NCI-H2107 (cell line): ENCODE results near the gene MIB1.
"Not testable (repeated sequence)": the region's sequence is repeated elsewhere in the genome, so short reads cannot be mapped to it uniquely, and the experiment has no call there.

Experiments
- DNase-seq: peaks from one replicate; lab custom pipeline; 2025; lab: John Stamatoyannopoulos, UW

The MIB1 gene

GRCh38 chr18:21743166-21743832, 2.7 kb downstream of the MIB1 start:
- DNase-seq, result no peak

- no peak for DNase-seq
Measured at GRCh38 chr18:21745231-21745630, 4.6 kb downstream of the MIB1 start.

- DNase-seq, result no peak
Measured at GRCh38 chr18:21747268-21747667, 6.7 kb downstream of the MIB1 start.

DNA sequence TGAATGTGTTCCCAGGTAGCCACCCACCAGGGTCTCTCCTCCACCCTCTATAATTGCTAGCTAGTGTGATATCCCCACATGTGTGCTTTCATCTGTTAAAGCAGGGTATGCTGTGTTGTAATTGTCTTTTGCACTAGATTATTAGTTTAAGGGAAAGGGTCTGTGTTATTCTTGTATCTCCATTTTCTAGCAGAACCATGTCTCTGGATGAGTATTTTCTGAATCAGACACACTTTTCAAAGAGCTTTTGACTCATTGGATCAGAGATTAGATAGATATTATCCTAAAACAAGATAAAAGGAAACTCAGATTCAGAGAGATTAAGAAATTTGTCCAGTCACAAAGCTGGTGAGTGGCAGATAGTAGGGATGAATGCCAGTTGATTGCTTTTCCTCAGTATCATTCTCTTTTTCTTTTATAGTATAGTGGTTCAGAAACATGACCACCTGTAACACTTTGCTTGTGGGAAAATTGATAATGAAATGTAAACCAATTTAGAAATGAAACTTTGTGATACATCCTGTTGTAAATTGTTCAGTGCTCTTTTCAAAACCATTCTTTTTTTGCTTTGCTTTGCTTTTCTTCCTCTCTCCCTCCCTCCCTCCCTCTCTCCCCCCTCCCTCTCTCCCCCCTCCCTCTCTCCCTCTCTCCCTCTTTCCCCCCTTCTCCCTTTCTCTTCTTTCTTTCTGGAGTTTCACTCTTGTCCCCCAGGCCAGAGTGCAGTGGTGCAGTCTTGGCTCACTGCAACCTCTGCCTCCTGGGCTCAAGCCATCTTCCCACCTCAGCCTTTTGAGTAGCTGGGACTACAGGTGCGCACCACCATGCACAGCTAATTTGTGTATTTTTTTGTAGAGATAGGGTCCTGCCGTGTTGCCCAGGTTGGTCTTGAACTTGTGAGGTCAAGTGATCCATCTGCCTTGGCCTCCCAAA, 7.4 kb downstream of the MIB1 start:
- no peak for DNase-seq

GRCh38 chr18:21757833-21758232, 17.2 kb downstream of the MIB1 start:
- DNase-seq, result no peak

- DNase-seq, result no peak
Measured at GRCh38 chr18:21759836-21760235, 19.2 kb downstream of the MIB1 start.

GRCh38 chr18:21760321-21760720, 19.7 kb downstream of the MIB1 start:
- DNase-seq, result no peak

- no peak for DNase-seq
Measured at GRCh38 chr18:21761471-21762115, 21.0 kb downstream of the MIB1 start.

DNA sequence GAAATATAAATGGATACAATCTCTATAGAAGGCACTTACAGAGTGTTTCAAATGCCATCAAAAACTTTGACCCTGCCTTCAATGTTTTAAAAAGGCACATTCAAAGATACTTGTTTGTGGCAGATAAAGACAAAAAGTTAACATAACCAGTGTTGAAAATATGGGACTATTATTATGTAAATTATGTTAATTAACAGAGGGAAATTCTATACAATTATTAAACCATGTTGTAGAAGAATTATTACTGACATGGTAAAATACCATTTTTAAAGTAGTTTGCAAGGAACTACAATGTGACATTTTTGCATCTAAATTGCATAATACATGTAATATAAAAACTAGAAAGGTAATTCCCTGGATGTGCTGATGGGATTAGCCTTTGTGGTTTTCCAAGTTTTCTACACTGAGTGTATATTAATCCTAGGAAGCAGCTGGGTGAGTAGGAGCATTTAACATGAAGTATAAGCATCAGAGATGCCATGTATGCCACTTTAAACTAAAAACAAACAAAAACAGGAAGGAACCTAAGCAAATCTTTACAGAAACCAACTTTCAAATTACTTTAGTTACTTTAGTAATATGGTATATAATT, 21.7 kb downstream of the MIB1 start:
- no peak for DNase-seq

DNA sequence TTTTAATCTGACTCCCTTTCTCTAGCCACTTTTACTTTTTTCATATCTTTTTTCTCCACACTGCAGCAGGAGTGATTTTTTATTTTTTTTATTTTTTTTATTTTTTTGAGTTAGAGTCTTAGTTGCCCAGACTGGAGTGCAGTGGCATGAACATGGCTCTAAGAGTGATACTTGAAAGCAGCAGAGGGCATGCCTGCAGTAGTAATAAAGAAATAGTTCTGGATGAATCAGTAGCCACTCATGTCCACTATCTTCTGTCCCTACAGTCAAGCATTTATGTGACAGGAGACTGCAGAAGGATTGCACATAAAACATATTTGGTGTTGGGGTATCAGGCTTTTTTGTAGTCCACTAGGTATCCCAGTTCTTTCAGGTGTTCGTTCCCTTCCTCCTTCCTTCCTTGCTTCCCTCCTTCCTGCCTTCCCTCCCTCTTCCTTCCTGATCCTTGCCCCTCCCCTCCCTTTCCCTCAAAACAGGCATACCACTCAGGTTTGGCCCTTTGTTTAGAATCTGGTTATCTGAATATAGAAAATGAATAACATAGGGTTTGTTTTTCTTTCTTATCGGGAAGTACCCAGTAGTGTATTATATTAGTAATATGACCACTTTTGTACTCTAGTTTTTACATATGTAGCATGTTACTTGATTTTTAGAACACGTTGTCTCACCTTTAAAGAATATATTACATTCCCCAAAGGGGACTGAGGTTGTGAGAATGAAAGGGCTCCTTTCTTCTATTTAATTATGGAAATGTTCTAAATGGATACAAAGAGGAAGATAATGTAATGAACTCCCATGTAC, 23.5 kb downstream of the MIB1 start:
- DNase-seq, result no peak

- DNase-seq, result no peak
Measured at GRCh38 chr18:21769206-21769605, 28.6 kb downstream of the MIB1 start.

DNA sequence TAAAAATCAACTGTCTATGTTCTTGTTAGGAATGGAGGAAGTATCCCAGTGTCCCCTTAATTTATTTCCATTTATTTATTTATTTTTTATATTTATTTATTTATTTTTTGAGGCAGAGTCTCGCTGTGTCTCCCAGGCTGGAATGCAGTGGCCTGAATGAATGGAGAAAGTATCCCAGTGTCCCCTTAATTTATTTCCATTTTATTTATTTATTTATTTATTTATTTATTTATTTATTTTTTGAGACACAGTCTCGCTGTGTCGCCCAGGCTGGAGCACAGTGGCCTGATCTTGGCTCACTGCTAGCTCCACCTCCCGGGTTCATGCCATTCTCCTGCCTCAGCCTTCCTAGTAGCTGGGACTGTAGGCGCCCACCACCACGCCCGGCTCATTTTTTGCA, 34.1 kb downstream of the MIB1 start:
- no peak for DNase-seq

GRCh38 chr18:21777814-21778213, 37.2 kb downstream of the MIB1 start:
- no peak for DNase-seq

GRCh38 chr18:21786526-21786925, 45.9 kb downstream of the MIB1 start:
- DNase-seq, result no peak

DNA sequence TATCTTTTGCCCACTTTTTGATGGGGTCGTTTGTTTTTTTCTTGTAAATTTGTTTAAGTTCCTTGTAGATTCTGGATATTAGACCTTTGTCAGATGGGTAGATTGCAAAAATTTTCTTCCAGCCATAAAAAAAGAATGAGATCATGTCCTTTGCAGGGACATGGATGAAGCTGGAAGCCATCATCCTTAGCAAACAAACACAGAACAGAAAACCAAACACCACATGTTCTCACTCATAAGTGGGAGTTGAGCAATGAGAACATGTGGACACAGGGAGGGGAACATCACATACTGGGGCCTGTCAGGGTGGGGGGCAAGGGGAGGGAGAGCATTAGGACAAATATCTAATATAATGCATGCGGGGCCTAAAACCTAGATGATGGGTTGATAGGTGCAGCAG, 55.5 kb downstream of the MIB1 start:
- not testable (repeated sequence) for DNase-seq

GRCh38 chr18:21798126-21798525, 57.5 kb downstream of the MIB1 start:
- DNase-seq, result no peak

DNA sequence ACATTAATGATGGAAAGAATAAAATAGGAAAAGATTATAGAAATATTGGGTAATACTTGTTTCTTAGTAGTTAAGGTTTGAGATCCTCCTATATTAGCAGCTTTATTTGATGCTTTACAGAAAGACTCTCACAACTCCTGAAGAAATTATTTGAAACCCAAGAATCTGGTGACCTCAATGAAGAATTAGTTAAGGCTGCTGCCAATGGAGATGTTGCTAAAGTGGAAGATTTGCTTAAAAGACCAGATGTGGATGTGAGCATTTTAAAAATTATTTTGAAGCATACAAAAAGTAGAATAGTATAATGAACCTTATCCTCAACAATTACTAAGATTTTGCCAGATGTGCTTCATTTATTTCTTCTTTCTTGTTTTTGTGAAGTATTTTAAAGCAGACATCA, 59.1 kb downstream of the MIB1 start:
- DNase-seq, result no peak

DNA sequence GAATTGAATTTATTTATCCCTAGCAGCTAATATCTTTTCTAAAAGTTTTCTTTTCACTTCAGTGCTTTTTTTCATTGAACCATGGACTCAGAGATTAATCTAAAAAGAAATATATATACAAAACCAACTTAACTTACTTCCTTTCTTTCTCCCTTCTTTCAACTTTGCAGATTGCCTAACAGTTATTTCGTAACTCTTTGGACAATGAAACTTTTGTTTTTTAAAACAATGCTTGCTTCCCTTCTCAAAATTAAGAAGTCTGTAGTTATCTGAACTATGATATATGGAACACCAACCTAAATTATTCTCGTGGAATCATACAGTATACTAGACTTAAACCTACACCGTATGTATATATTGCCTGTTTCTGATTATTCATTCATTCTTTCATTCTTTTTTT, 62.9 kb downstream of the MIB1 start:
- DNase-seq, result no peak

- no peak for DNase-seq
Measured at GRCh38 chr18:21805771-21806366, 65.3 kb downstream of the MIB1 start.

- no peak for DNase-seq
Measured at GRCh38 chr18:21808185-21808584, 67.6 kb downstream of the MIB1 start.

- DNase-seq, result no peak
Measured at GRCh38 chr18:21809725-21810124, 69.1 kb downstream of the MIB1 start.
